HAP-1 (cell line): Measurements from ENCODE around the gene CD99L2.

Experiments used
- DNase-seq, 2 experiments: peaks; one replicate each; pipeline ENCODE4 v3.0.0-alpha.2; 2016 to 2020; ENCODE audit warnings: low spot score in 2 of 2
- H3K27me3 ChIP-seq: fragments of 250-450 bp; sonication (Bioruptor Pico); 2 replicates; pipeline ENCODE4 v1.5.1; 2020; ENCODE audit warnings: low read depth, mild to moderate bottlenecking, moderate library complexity
- H3K36me3 ChIP-seq: fragments of 250-450 bp; sonication (Bioruptor Pico); replicated peaks from 2 replicates; pipeline ENCODE4 v1.5.1; 2020; ENCODE audit warnings: mild to moderate bottlenecking
- H3K4me1 ChIP-seq: fragments of 250-450 bp; sonication (Bioruptor Pico); 2 replicates; pipeline ENCODE4 v1.5.1; 2020; ENCODE audit warnings: mild to moderate bottlenecking
- H3K4me3 ChIP-seq: fragments of 250-450 bp; sonication (Bioruptor Pico); 2 replicates; pipeline ENCODE4 v1.5.1; 2020; ENCODE audit warnings: mild to moderate bottlenecking, moderate library complexity
- H3K9me3 ChIP-seq: fragments of 250-450 bp; sonication (Bioruptor Pico); 2 replicates; pipeline ENCODE4 v1.5.1; 2020; ENCODE audit warnings: mild to moderate bottlenecking, moderate library complexity
- in situ Hi-C: fragments of 300-500 bp; cut with MboI; formaldehyde crosslinking; loops from 3 replicates; pipeline ENCODE4 v1.14.3; 2020; ENCODE audit warnings: low sequenced_read_pairs, inconsistent platforms, mixed read lengths

The CD99L2 gene

GRCh38 chrX:150753357-150753756 lies 145.1 kb downstream of the CD99L2 start:
- Histone ChIP-seq H3K4me3 (no peak overlapping the region), H3K9me3 (no peaks in the 10 kb centered on the region), H3K4me1 (no peaks in the 10 kb centered on the region), H3K27me3 (no peaks in the 10 kb centered on the region), H3K36me3 (peaks cover 29% of the 10 kb centered on the region)
- in situ Hi-C loops: loop anchor here (25.0 kb wide), 1 partner anchor 934 kb away; the partner anchor contains the start of gene PRRG3
- DNase-seq: no peak

- no peaks in the 10 kb centered on the region for H3K4me1 ChIP-seq
- peaks cover 26% of the 10 kb centered on the region for H3K36me3 ChIP-seq
- H3K27me3 ChIP-seq: no peaks in the 10 kb centered on the region
- in situ Hi-C loops: loop anchor here (25.0 kb wide), 1 partner anchor 935 kb away; the partner anchor contains the start of gene PRRG3
- no peak for DNase-seq
- no peak overlapping the region for H3K4me3 ChIP-seq
- no peaks in the 10 kb centered on the region for H3K9me3 ChIP-seq
These were observed 146.3 kb downstream of the CD99L2 start for GRCh38 chrX:150752124-150752523.

- Histone ChIP-seq H3K9me3 (no peaks in the 10 kb centered on the region), H3K4me3 (no peak overlapping the region), H3K4me1 (no peaks in the 10 kb centered on the region), H3K27me3 (no peaks in the 10 kb centered on the region), H3K36me3 (peaks cover 59% of the 10 kb centered on the region)
- no peak for DNase-seq
- in situ Hi-C loops: no loop called here
These were observed 162.0 kb downstream of the CD99L2 start for GRCh38 chrX:150736475-150736874.

- Histone ChIP-seq H3K9me3 (no peaks in the 10 kb centered on the region), H3K27me3 (no peaks in the 10 kb centered on the region), H3K4me3 (no peak overlapping the region), H3K4me1 (no peaks in the 10 kb centered on the region), H3K36me3 (peaks cover 44% of the 10 kb centered on the region)
- in situ Hi-C loops: no loop called here
- DNase-seq: no peak
These were observed 166.7 kb downstream of the CD99L2 start for GRCh38 chrX:150731795-150732194.

- H3K4me3 ChIP-seq: no peak overlapping the region
- H3K4me1 ChIP-seq: no peaks in the 10 kb centered on the region
- H3K27me3 ChIP-seq: no peaks in the 10 kb centered on the region
- H3K36me3 ChIP-seq: peaks cover 43% of the 10 kb centered on the region
- in situ Hi-C loops: no loop called here
- DNase-seq: no peak
- H3K9me3 ChIP-seq: no peaks in the 10 kb centered on the region
These were observed 167.7 kb downstream of the CD99L2 start for GRCh38 chrX:150730719-150731118.

- Histone ChIP-seq H3K4me3 (no peak overlapping the region), H3K36me3 (peaks cover 40% of the 10 kb centered on the region), H3K4me1 (no peaks in the 10 kb centered on the region), H3K27me3 (no peaks in the 10 kb centered on the region), H3K9me3 (no peaks in the 10 kb centered on the region)
- DNase-seq: no peak
- in situ Hi-C loops: no loop called here
These were observed 168.5 kb downstream of the CD99L2 start for GRCh38 chrX:150729956-150730355.

GRCh38 chrX:150719621-150720020 lies 178.8 kb downstream of the CD99L2 start:
- H3K4me3 ChIP-seq: no peak overlapping the region

More at GRCh38 chrX:150719621-150720020, 178.8 kb downstream of the CD99L2 start:
- Histone ChIP-seq H3K4me1 (no peaks in the 10 kb centered on the region), H3K9me3 (no peaks in the 10 kb centered on the region), H3K36me3 (no peaks in the 10 kb centered on the region), H3K27me3 (no peaks in the 10 kb centered on the region)
- DNase-seq: no peak
- in situ Hi-C loops: no loop called here
